Measurements from ENCODE around the gene L3MBTL2.

L3MBTL2 gene

GRCh38 chr22:41242396-41243117 is 37.4 kb downstream of the L3MBTL2 start:
- ATAC-seq = no peak
- TF ChIP-seq TCF4 (CRISPR knock-in tag; IDR thresholded peaks at IDR 0.05; ENCODE audit: borderline replicate concordance) (no peak), TOX (CRISPR knock-in tag; IDR thresholded peaks at IDR 0.05; ENCODE audit: borderline replicate concordance) (no peak), ZFP3 (CRISPR knock-in tag; IDR thresholded peaks at IDR 0.05) (no peak), CREB5 (CRISPR knock-in tag; IDR thresholded peaks at IDR 0.05; ENCODE audit: low read depth) (no peak), GLIS3 (CRISPR knock-in tag; IDR thresholded peaks at IDR 0.05) (no peak), ZNF70 (CRISPR knock-in tag; IDR thresholded peaks at IDR 0.05) (no peak), ZC3H10 (CRISPR knock-in tag; IDR thresholded peaks at IDR 0.05) (no peak), OSR1 (CRISPR knock-in tag; IDR thresholded peaks at IDR 0.05) (no peak), ISL1 (CRISPR knock-in tag; IDR thresholded peaks at IDR 0.05) (no peak), RARB (CRISPR knock-in tag; IDR thresholded peaks at IDR 0.05) (no peak), ZFP30 (CRISPR knock-in tag; IDR thresholded peaks at IDR 0.05) (no peak), CSRNP3 (CRISPR knock-in tag; IDR thresholded peaks at IDR 0.05) (no peak), TSHZ2 (CRISPR knock-in tag; IDR thresholded peaks at IDR 0.05) (no peak), PPARA (CRISPR knock-in tag; IDR thresholded peaks at IDR 0.05; ENCODE audit: borderline replicate concordance) (no peak), BACH2 (CRISPR knock-in tag; IDR thresholded peaks at IDR 0.05; ENCODE audit: borderline replicate concordance) (no peak), ESRRG (CRISPR knock-in tag; IDR thresholded peaks at IDR 0.05) (no peak)

- TF ChIP-seq PATZ1 (CRISPR knock-in tag; IDR thresholded peaks at IDR 0.05; ENCODE audit: borderline replicate concordance) (no peak), ARNTL (CRISPR knock-in tag; IDR thresholded peaks at IDR 0.05; ENCODE audit: borderline replicate concordance, low read depth) (no peak), ZFP3 (CRISPR knock-in tag; IDR thresholded peaks at IDR 0.05) (no peak), ZFP30 (CRISPR knock-in tag; IDR thresholded peaks at IDR 0.05) (no peak), POU6F1 (CRISPR knock-in tag; IDR thresholded peaks at IDR 0.05; ENCODE audit: borderline replicate concordance, low read depth) (no peak), ISL1 (CRISPR knock-in tag; IDR thresholded peaks at IDR 0.05) (no peak), PPARA (CRISPR knock-in tag; IDR thresholded peaks at IDR 0.05; ENCODE audit: borderline replicate concordance) (no peak), ZC3H10 (CRISPR knock-in tag; IDR thresholded peaks at IDR 0.05) (no peak), TSHZ2 (CRISPR knock-in tag; IDR thresholded peaks at IDR 0.05) (no peak), BACH2 (CRISPR knock-in tag; IDR thresholded peaks at IDR 0.05; ENCODE audit: borderline replicate concordance) (no peak), CSDC2 (CRISPR knock-in tag; IDR thresholded peaks at IDR 0.05) (no peak), CREB5 (CRISPR knock-in tag; IDR thresholded peaks at IDR 0.05; ENCODE audit: low read depth) (no peak)
- no peak; the same call in 2 of the 3 replicates for ATAC-seq
These were observed 38.2 kb downstream of the L3MBTL2 start for GRCh38 chr22:41243361-41243760.
